Measurements from ENCODE around the gene MTTP.

MTTP gene

GRCh38 chr4:99655308-99656081, 80.9 kb downstream of the MTTP start:
- in situ Hi-C loops (cut with MboI; ENCODE audit: low pct_unique_long_range_greater_than_20kb, low sequenced_read_pairs), result no loop called here
- no peak for DNase-seq

- in situ Hi-C loops (cut with MboI; ENCODE audit: low pct_unique_long_range_greater_than_20kb, low sequenced_read_pairs), result no loop called here
- no peak for DNase-seq
These were observed 83.2 kb downstream of the MTTP start, which contains the start of gene C4orf54 for GRCh38 chr4:99657798-99658197. Gene C4orf54, minus strand, starts transcription at chr4:99657828. Its CDS starts 3,180 bp downstream, at chr4:99654648.

GRCh38 chr4:99658666-99659065, 84.0 kb downstream of the MTTP start:
- in situ Hi-C loops (cut with MboI; ENCODE audit: low pct_unique_long_range_greater_than_20kb, low sequenced_read_pairs), result no loop called here
- DNase-seq, result no peak

- DNase-seq, result no peak
- in situ Hi-C loops (cut with MboI; ENCODE audit: low pct_unique_long_range_greater_than_20kb, low sequenced_read_pairs), result no loop called here
These were observed 87.3 kb downstream of the MTTP start for GRCh38 chr4:99661907-99662306.

GRCh38 chr4:99664716-99665115, 90.1 kb downstream of the MTTP start:
- DNase-seq, result no peak
- in situ Hi-C loops (cut with MboI; ENCODE audit: low pct_unique_long_range_greater_than_20kb, low sequenced_read_pairs), result no loop called here

GRCh38 chr4:99665983-99666382, 91.4 kb downstream of the MTTP start:
- in situ Hi-C loops (cut with MboI; ENCODE audit: low pct_unique_long_range_greater_than_20kb, low sequenced_read_pairs), result no loop called here
- DNase-seq, result no peak

- in situ Hi-C loops (cut with MboI; ENCODE audit: low pct_unique_long_range_greater_than_20kb, low sequenced_read_pairs), result no loop called here
- DNase-seq, result no peak
These were observed 93.8 kb downstream of the MTTP start for GRCh38 chr4:99668472-99668871.

GRCh38 chr4:99669084-99669483, 94.5 kb downstream of the MTTP start:
- in situ Hi-C loops (cut with MboI; ENCODE audit: low pct_unique_long_range_greater_than_20kb, low sequenced_read_pairs), result no loop called here
- DNase-seq, result no peak

- in situ Hi-C loops (cut with MboI; ENCODE audit: low pct_unique_long_range_greater_than_20kb, low sequenced_read_pairs), result no loop called here
- no peak for DNase-seq
These were observed 95.9 kb downstream of the MTTP start for GRCh38 chr4:99670409-99671073.

All from KBM-7 (cell line).